Progenitor cell of endocrine pancreas (in vitro differentiated cells): ENCODE data around the gene TBCE. TPM values are rescaled to one million over a fixed set of nuclear protein-coding genes. Genes with fewer than 3 reads are reported as not detected.

Source experiments
- DNase-seq: peaks from one replicate; pipeline ENCODE4 v3.0.0; 2021; ENCODE audit warnings: low spot score; ENCODE audit not compliant: unreplicated experiment
- H3K27ac Mint-ChIP-seq: 2 replicates; pipeline ENCODE4 v1.8.0; 2021; ENCODE audit warnings: mild to moderate bottlenecking, moderate library complexity, mixed read lengths
- H3K27me3 Mint-ChIP-seq: 2 replicates; pipeline ENCODE4 v1.8.0; 2021; ENCODE audit warnings: mixed read lengths
- H3K36me3 Mint-ChIP-seq: 2 replicates; pipeline ENCODE4 v1.8.0; 2022; ENCODE audit warnings: mixed read lengths; ENCODE audit not compliant: insufficient read depth
- H3K4me1 Mint-ChIP-seq: 2 replicates; pipeline ENCODE4 v1.8.0; 2021; ENCODE audit warnings: low read depth, mixed read lengths
- H3K4me3 Mint-ChIP-seq: 2 replicates; pipeline ENCODE4 v1.8.0; 2021; ENCODE audit warnings: low read depth, mild to moderate bottlenecking, moderate library complexity, mixed read lengths
- H3K9me3 Mint-ChIP-seq: 2 replicates; pipeline ENCODE4 v1.8.0; 2021; ENCODE audit warnings: low read depth, mixed read lengths
- CTCF ChIP-seq: fragments of 200-600 bp; sonication (generic); IDR thresholded peaks from one replicate; pipeline ENCODE4 v1.5.0; 2021; ENCODE audit warnings: antibody characterized with exemption, mild to moderate bottlenecking; ENCODE audit not compliant: unreplicated experiment
- total RNA-seq: library from RNA; stranded (reverse); gene quantifications from 2 replicates; pipeline ENCODE4 v1.2.1, GENCODE V29; 2021

TBCE gene
- total RNA-seq, 1 donor from 2014 or later: 40.7 TPM

GRCh38 chr1:235427447-235427846 lies 60.2 kb downstream of the TBCE start:
- no peak overlapping the region for H3K27ac Mint-ChIP-seq
- H3K4me3 Mint-ChIP-seq: no peak overlapping the region
- no peak for TF ChIP-seq CTCF
- peaks cover 4% of the 10 kb centered on the region for H3K36me3 Mint-ChIP-seq
- H3K9me3 Mint-ChIP-seq: no peaks in the 10 kb centered on the region
- no peaks in the 10 kb centered on the region for H3K27me3 Mint-ChIP-seq
- no peak for DNase-seq
- peaks cover 5% of the 10 kb centered on the region for H3K4me1 Mint-ChIP-seq

- no peaks in the 10 kb centered on the region for H3K4me1 Mint-ChIP-seq
- no peaks in the 10 kb centered on the region for H3K9me3 Mint-ChIP-seq
- H3K27me3 Mint-ChIP-seq: no peaks in the 10 kb centered on the region
- peak overlapping the region; percentile 14 for H3K27ac Mint-ChIP-seq
- TF ChIP-seq CTCF: no peak
- H3K4me3 Mint-ChIP-seq: no peak overlapping the region
- peaks cover 8% of the 10 kb centered on the region for H3K36me3 Mint-ChIP-seq
- DNase-seq: no peak
Observed at GRCh38 chr1:235429143-235429542, 61.9 kb downstream of the TBCE start.

GRCh38 chr1:235430991-235431390 lies 63.8 kb downstream of the TBCE start:
- H3K27me3 Mint-ChIP-seq: no peaks in the 10 kb centered on the region
- H3K4me3 Mint-ChIP-seq: no peak overlapping the region
- no peak for DNase-seq
- H3K27ac Mint-ChIP-seq: no peak overlapping the region
- no peak for TF ChIP-seq CTCF
- H3K4me1 Mint-ChIP-seq: no peaks in the 10 kb centered on the region
- H3K36me3 Mint-ChIP-seq: peaks cover 8% of the 10 kb centered on the region
- H3K9me3 Mint-ChIP-seq: no peaks in the 10 kb centered on the region

GRCh38 chr1:235434001-235434400 lies 66.8 kb downstream of the TBCE start:
- Mint-ChIP-seq H3K27me3 (no peaks in the 10 kb centered on the region), H3K4me3 (no peak overlapping the region), H3K36me3 (peaks cover 17% of the 10 kb centered on the region), H3K9me3 (no peaks in the 10 kb centered on the region), H3K4me1 (no peaks in the 10 kb centered on the region), H3K27ac (no peak overlapping the region)
- no peak for TF ChIP-seq CTCF
- no peak for DNase-seq

- H3K27ac Mint-ChIP-seq: no peak overlapping the region
- TF ChIP-seq CTCF: no peak
- no peak for DNase-seq
- H3K4me1 Mint-ChIP-seq: no peaks in the 10 kb centered on the region
- no peaks in the 10 kb centered on the region for H3K27me3 Mint-ChIP-seq
- H3K4me3 Mint-ChIP-seq: no peak overlapping the region
- peaks cover 29% of the 10 kb centered on the region for H3K36me3 Mint-ChIP-seq
- no peaks in the 10 kb centered on the region for H3K9me3 Mint-ChIP-seq
Observed at GRCh38 chr1:235441159-235441685, 74.0 kb downstream of the TBCE start.
